GM18870 (cell line): Measurements from ENCODE around the gene ATF6B.
"Not testable (repeated sequence)": the region's sequence is repeated elsewhere in the genome, so short reads cannot be mapped to it uniquely, and the experiment has no call there.

Source experiments
- ATAC-seq: cut with Tn5 transposase; IDR thresholded peaks from one replicate; pipeline ENCODE4 v1.9.1; 2021; ENCODE audit warnings: moderate library complexity; ENCODE audit not compliant: unreplicated experiment

Gene ATF6B

DNA sequence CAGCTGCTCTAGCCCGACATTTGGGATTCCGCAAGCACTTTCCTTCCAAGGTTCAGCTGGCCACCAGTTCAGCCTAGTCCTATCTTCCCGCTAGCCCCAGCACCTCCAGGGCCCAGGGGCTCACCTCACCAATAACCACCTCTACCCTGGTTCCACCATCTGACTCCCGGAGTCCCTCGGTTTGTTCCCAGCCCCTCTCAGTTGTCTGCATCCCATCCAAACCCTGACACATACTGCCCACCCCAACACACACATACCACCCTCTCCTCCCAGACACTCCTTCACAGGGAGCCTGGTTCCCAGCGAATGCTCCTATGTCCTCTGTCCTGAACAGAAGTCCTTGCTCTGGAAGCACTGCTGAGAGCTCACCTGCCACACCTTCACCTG lies 19.3 kb downstream of the ATF6B start:
- no peak for ATAC-seq

- no peak for ATAC-seq
Measured at GRCh38 chr6:32108094-32108627, 19.9 kb downstream of the ATF6B start.

DNA sequence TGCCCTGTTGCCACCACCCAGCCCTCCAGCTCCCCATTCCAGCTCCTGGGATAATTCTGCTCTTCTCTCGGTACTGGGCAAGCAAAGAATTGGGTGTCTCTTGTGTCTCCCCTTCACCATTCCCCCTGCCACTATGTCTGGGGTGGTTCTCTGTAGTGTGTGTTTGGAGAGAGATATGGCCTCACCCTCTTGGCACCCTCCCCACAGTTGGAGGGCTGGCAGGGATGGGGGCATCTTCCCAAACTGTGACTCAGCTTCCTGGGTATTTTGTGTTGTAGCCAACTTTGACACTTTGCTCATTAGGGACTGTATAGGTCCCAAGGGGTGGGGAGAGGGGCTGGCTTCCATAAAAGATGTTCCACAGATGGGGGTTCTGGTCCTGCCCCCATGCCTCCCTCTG lies 20.6 kb downstream of the ATF6B start:
- no peak for ATAC-seq

- no peak for ATAC-seq
Measured at GRCh38 chr6:32105433-32105832, 22.6 kb downstream of the ATF6B start.

GRCh38 chr6:32102255-32102654 lies 25.8 kb downstream of the ATF6B start:
- no peak for ATAC-seq

DNA sequence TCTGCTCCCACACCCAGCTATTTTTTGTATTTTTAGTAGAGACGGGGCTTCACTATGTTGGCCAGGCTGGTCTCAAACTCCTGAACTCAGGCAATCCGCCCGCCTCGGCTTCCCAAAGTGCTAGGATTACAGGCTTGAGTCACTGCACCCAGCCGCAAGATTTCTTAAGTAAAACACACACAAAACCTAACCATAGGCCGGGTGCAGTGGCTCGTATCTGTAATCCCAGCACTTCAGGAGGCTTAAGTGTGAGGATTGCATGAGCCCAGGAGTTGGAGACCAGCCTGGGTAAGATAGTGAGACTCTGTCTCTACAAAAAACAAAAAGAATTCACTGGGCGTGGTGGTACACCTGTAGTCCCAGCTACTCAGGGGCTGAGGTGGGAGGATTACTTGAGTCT lies 27.8 kb downstream of the ATF6B start:
- ATAC-seq, result not testable (repeated sequence)

GRCh38 chr6:32097364-32097763 lies 30.7 kb downstream of the ATF6B start:
- ATAC-seq, result no peak

DNA sequence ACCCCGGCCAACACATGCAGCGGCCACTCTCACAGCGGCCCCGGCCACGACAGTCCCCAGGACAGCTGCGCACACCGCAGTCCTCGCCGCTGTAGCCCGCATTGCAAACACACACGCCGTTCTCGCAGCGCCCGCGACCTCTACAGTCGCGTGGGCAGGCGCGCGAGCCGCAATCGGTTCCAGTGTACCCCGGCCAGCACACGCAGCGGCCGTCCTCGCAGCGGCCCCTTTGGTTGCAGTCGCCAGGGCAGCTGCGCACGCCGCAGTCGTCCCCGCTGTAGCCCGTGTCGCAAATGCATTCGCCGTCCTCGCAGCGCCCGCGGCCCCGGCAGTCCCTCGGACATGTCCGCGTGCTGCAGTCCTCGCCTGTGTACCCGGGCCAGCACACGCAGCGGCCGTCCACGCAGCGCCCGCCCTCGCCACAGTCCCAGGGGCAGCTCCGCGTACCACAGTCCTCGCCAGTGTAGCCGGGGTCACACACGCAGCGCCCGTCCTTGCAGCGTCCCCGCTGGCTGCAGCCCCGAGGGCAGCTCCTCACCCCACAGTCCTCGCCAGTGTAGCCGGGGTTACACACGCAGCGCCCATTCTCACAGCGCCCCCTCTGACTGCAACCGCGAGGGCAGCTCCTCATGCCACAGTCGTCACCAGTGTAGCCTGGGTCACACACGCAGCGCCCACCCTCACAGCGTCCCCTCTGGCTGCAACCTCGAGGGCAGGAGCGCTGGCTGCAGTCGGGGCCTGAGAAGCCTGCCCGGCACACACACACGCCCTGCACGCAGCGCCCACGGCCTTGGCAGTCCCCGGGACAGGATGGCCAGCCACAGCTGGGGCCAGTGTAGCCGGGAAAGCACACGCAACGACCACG lies 31.4 kb downstream of the ATF6B start:
- ATAC-seq, result no peak

GRCh38 chr6:32096087-32096393 lies 32.0 kb downstream of the ATF6B start:
- no peak for ATAC-seq

DNA sequence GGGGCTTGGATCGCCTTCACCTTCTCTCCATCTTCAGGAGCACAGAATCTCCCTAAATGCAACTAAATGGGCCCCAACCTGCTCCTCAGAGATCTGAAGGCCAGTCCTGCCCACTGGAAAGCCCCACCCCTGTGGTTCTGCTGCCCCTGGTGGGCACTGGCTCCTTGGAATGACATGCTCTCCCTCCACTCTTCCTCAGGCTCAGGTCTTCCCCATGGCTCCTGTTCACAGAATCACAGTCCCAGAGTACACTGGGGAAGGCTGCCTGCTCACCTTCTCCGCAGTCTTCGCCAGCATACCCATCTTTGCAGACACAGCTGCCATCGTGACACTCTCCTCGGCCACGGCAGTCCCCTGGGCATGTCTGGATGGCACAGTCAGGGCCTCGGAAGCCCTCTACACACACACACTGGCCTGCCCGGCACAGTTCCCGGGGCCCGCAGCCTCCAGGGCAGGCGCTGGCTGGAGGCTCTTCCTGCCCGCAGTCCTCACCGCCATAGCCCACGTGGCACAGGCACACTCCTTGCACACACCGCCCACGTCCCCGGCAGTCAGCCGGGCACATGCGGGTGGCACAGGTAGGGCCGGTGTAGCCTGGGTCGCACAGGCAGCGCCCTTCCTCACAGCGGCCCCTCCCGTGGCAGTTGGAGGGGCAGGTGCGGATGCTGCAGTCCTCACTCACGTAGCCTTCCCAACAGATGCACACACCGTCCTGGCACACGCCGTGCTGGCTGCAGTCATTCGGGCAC lies 32.5 kb downstream of the ATF6B start:
- no peak for ATAC-seq

DNA sequence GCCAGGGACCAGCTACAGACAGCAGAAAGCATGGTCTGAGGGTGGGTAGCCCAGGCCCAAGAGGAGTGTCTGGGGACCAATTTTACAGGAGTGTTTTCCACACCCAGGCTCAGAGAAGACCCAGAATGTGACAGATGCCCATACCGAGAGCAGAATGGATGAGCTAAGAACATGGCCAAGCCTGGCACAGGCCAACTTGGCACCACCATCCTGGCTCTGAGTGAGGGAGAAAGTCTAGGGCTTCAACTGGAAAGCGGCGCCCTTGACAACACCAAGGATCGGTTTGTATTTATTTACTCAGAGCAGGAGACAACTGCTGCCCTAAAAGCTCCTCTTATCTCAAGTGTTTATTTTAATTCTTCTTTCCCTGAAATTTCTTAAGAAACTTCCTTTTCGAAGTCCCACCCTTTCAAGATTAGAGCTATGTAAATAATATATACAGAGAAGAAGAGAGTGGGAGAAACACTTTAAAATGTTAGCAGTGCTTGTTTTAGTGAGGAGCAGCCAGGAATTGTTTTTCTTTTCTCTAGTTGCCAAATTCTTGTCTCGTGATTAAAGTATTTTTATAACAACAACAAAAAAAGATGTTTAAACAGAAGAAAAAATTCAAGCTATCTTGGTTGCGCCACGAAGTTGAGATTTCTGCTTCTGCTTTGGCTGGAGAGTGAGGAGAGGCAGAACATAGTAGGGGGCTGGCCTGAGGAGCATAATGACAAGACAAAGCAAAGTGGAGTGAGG lies 35.1 kb downstream of the ATF6B start:
- ATAC-seq, result no peak

DNA sequence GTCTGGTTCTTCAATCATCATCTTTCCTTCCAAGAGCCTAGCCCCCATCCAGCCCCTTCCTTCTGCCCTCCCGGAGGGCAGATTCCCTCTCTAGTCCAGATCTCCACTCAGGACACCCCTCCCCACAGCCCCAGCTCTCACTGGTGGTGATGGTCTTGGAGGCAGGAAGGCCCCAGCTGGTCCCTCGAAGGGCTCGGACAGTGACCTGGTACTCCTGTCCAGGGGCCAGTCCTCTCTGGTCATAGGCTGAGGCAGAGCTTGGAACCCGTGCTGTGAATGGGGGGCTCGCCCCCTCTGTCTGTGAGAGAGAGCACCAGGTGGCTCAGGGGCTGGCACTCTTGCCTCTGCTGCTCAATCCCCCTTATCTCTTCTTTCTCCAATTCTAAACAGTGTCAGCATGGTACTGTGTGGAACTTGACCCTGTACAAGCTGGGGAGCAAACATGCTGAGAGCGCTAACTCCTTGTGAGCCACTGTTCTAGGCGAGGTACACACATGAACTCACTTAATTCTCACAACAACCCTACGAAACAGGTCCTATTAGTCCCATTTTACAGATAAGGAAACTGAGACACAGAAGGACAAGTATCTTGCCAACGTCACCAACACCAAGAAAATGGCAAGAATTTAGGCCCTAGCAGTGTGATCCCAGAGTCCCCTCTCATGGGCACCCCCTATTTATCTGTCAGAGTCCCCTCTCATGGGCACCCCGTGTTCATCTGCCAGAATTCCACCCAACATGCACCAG lies 38.8 kb downstream of the ATF6B start:
- ATAC-seq, result no peak

DNA sequence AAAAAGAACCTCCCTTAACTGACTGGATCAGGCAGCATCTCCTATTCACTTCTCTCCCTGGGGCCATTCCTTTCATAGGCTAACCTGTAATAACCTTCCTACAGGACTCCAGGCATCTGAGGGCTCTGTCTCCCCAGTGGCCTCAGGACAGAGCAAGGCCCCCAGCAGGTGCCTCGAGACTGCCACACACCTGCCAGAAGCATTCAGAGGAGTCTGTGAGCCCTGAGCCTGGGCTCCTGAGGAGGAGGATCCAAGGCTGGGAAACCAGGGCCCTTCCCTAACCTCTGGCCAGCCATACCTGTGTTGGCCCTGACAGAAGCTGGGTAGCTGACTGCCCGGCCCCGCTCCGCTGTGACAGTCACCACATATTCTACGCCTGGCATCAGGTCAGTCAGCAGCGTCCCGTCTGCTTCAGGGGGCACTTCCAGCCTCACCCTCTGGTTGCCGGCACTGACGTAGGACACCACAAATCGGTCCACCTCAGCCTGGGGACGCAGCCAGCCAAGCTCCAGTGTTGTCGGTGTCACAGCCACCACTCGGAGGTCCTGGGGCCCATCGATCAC lies 39.5 kb downstream of the ATF6B start:
- no peak for ATAC-seq

DNA sequence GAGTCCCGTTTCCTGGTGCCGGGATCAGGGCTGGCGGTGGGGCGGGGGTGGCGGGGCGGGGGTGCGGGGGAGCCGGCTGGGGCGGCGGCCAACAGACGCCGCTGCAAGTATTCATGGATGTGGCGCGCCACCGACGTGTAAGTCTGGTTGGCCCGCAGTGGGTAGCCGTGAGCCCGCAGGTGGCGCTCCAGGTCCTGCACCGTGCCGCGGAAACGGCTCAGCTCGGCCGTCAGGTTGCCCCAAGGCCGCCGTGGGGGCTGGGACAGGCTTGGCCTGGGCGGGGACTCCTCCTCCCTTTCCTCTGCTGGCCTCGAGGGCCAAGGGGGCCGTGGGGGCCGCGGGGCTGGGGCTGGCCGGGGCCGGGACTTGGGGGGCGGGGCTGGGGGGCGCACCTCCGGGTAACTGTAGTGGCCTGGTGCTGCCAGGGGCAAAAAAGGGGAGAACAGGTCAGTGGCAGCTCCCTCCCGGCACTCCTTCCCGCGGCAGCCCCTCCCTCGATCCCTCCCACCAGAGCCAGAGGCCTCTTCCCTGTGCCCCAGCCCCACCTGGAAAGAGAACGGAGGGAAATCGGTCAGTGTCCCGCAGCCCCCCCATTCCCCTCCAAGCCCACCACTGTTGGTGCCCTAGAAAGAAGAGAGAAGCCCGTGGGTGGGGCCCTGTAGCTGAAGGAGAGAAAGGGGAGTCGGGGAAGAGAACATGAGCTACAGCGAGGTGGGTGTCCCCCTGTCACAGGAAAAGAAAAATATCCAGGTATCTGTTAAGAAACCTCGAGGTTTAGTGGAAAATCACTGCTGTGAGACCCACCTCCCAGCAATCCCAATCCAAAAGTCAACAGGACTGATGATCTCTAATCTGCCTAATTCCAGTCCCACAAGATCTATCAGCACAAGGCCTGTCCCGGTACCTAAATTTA lies 40.2 kb downstream of the ATF6B start:
- no peak for ATAC-seq

DNA sequence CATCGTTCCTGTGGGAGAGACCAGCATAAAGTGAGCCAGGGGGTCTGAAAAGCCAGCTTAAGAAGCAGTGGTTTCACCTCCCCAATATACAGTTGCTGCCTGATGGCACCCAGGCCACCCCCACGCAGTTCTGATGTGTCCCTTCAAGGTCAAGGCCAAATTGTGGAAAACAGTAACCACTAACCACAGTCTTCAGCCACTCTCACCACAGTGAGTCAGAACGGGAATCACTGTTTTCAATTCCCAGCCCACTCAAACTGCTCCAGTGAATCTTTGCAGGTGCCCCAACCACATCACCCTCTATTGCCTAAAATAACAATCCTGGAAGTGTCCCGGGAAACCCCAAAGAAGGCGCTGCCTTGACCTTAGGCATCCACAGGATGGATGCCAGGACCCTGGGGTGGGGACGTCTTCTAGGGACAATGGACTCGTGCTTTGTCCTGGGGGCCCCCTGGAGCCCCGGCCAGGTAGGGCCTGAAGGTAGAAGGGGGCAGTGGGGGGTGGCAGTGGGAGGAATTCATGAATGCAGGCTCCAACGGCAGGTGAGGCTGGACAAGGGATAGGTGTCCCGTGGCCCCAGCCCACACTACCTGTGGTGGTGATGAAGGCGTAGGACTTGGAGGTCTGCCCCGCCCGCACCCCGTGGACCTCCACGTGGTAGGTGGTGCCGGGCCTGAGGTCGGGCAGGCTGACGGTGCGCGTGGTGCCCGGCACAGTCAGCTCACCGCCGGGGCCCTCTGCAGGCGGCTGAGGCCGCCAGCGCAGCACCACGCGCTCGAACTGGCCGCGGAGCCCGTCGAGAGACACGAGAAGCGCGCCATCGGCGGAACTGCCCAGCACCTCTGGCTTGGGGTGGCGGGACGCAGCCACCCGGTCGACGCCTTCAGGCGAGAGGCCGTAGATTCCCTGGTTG lies 41.1 kb downstream of the ATF6B start:
- peak; percentile 47 for ATAC-seq

DNA sequence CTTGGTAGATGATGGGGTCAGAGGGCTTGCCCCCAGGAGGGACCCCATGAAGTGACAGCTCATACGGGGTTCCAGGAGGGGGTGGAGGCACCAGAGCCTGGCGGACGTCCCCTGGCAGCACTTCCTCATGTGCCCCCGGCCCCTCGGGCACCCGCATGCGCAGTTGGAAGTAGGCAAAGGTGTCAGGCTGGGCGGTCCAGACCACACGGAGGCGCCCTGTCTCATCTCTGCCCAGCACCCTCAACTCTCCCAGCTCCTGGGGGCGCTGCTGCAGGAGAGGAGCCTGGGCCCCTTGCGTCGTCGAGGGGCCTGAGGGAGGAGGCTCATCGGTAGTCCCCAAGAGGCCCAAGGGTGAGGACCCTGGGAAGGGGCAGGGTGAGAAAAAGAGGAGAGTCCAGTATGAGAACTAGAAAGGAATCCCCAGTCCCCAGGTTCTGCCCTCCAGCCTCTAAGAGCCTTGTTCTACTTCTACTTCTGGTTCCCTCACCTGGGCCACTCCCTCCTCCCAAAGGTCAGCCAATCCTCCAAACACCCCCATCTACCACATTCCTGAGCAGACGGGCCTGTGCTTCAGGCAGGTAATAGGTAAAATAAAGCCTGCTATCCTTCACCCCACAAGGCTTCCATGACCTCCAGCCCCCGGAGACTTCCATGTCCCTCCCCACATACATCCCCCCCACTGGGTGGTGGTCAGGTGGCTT lies 42.1 kb downstream of the ATF6B start:
- ATAC-seq, result no peak

- no peak for ATAC-seq
Measured at GRCh38 chr6:32084780-32085179, 43.3 kb downstream of the ATF6B start.
